Measurements from ENCODE around the gene SNTG2. TPM values are rescaled to one million over a fixed set of nuclear protein-coding genes. Genes with fewer than 3 reads are reported as not detected.

Gene SNTG2
- total RNA-seq, 2 donors from 2014 or later = 2.4 TPM; not detected in 1

DNA sequence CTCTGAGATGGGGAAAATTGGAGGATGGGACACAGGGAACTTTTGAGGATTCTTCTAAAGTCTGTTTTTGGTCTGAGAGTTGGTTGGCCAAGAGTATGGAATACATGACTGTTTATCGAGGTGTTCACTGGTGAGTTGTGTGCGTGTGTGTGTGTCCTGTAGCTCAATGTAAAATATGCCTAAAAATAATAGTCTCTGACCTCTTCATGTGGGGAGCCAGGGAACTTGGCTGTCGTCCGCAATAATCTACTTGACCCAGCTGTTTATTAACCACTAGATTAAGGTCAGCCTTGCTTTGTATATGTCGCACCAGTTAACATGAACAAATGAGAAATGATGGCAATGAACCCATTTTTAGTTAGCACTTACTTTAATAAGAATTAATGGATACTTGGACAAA is 285.2 kb downstream of the SNTG2 start:
- no peak for DNase-seq (ENCODE audit: low spot score)
- Histone ChIP-seq H3K4me3 (no peak overlapping the region), H3K4me1 (no peaks in the 10 kb centered on the region), H3K36me3 (no peaks in the 10 kb centered on the region), H3K9me3 (no peaks in the 10 kb centered on the region), H3K27ac (no peak overlapping the region), H3K27me3 (no peaks in the 10 kb centered on the region)
- TF ChIP-seq, protein P1, sequence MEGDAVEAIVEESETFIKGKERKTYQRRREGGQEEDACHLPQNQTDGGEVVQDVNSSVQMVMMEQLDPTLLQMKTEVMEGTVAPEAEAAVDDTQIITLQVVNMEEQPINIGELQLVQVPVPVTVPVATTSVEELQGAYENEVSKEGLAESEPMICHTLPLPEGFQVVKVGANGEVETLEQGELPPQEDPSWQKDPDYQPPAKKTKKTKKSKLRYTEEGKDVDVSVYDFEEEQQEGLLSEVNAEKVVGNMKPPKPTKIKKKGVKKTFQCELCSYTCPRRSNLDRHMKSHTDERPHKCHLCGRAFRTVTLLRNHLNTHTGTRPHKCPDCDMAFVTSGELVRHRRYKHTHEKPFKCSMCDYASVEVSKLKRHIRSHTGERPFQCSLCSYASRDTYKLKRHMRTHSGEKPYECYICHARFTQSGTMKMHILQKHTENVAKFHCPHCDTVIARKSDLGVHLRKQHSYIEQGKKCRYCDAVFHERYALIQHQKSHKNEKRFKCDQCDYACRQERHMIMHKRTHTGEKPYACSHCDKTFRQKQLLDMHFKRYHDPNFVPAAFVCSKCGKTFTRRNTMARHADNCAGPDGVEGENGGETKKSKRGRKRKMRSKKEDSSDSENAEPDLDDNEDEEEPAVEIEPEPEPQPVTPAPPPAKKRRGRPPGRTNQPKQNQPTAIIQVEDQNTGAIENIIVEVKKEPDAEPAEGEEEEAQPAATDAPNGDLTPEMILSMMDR (IDR thresholded peaks at IDR 0.05) = no peak

DNA sequence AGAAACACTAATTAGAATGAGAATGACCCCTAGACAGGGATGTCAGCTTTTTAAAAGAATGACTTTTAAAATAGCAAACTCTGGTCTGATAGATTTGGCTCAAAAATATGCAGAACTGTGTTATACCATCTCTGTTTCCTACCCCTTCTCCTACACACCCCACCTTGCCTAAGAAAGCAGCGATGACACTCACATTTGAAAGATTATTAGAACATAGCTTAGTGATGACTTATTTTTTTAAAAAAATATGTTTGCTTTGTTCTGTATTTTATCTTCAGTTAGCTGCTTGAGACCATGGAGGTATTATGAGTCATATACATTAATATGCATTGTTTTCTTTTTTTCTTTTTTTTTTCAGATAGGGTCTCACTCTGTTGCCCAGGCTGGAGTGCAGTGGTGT is 286.0 kb downstream of the SNTG2 start:
- Histone ChIP-seq H3K9me3 (no peaks in the 10 kb centered on the region), H3K36me3 (no peaks in the 10 kb centered on the region), H3K27me3 (no peaks in the 10 kb centered on the region), H3K4me1 (no peaks in the 10 kb centered on the region), H3K27ac (no peak overlapping the region), H3K4me3 (no peak overlapping the region)
- no peak for DNase-seq (ENCODE audit: low spot score)
- TF ChIP-seq, protein P1 (IDR thresholded peaks at IDR 0.05) = no peak

DNA sequence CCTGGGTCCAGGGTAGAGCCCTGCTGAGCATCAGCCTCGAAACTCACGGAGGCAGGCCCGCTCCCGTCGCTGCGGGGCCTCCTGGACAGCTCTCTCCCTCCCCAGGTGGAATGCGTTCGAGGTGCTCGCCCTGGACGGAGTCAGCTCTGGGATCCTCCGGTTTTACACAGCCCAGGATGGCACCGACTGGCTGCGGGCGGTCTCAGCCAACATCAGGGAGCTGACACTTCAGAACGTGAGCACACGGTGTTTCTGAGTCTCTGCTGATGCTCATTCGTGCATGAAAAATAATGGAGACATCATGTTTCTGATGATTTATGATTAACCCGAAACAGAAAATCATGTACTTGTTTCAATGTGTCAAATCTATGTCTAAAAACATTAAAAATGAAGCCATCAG is 287.1 kb downstream of the SNTG2 start:
- Histone ChIP-seq H3K4me3 (no peak overlapping the region), H3K36me3 (no peaks in the 10 kb centered on the region), H3K4me1 (no peaks in the 10 kb centered on the region), H3K27me3 (no peaks in the 10 kb centered on the region), H3K27ac (no peak overlapping the region), H3K9me3 (no peaks in the 10 kb centered on the region)
- DNase-seq (ENCODE audit: low spot score) = no peak
- TF ChIP-seq, protein P1 (IDR thresholded peaks at IDR 0.05) = no peak

DNA sequence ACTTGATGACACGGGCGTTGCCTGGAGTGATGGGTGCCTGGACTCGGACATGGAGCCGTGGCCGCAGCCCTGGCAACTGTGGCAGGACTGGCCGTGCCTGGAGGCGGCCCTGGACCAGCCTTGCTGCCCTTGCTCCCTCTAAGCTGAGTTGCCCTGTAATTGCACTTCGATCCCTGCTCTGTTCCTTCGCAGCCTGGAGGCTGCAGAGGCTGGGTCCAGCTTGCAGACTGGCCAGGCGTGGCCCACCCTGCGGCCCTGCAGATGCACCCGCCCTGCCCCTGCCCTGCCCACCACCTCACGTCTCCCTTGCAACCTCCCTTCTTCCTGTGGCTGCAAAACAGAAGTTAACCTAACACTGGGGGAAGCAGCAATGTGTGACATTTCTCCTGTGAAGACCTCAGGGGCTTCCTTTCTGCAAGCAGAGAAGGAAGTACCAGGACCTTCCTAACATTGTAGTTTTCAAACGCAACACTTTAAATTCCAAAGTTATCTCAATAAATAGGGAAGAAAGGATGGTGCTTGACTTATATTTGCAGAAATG is 288.0 kb downstream of the SNTG2 start:
- DNase-seq (ENCODE audit: low spot score) = no peak
- no peaks in the 10 kb centered on the region for H3K4me1 ChIP-seq
- H3K9me3 ChIP-seq = no peaks in the 10 kb centered on the region
- no peak overlapping the region for H3K27ac ChIP-seq
- H3K27me3 ChIP-seq = no peaks in the 10 kb centered on the region
- TF ChIP-seq, protein P1 (IDR thresholded peaks at IDR 0.05) = no peak
- no peaks in the 10 kb centered on the region for H3K36me3 ChIP-seq
- H3K4me3 ChIP-seq = no peak overlapping the region

DNA sequence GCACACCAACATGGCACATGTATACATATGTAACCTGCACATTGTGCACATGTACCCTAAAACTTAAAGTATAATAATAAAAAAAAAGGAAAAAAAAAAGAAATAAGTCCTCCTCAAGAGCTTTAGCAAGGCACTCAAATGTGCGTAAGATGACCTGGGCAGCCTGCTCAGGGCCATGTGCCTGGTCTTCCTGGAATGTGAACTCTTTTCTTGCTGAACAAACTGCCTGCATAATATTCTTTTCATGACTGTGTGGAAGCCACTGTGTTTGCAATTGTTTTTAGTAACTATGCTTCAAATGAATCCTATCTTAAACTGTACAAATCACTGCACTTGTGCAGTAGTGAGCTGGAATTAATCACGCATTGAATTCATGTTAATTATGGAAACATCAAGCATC is 294.5 kb downstream of the SNTG2 start:
- H3K4me3 ChIP-seq = no peak overlapping the region
- H3K27me3 ChIP-seq = no peaks in the 10 kb centered on the region
- H3K9me3 ChIP-seq = no peaks in the 10 kb centered on the region
- TF ChIP-seq, protein P1 (IDR thresholded peaks at IDR 0.05) = no peak
- H3K36me3 ChIP-seq = no peaks in the 10 kb centered on the region
- H3K4me1 ChIP-seq = no peaks in the 10 kb centered on the region
- no peak overlapping the region for H3K27ac ChIP-seq
- DNase-seq (ENCODE audit: low spot score) = no peak

DNA sequence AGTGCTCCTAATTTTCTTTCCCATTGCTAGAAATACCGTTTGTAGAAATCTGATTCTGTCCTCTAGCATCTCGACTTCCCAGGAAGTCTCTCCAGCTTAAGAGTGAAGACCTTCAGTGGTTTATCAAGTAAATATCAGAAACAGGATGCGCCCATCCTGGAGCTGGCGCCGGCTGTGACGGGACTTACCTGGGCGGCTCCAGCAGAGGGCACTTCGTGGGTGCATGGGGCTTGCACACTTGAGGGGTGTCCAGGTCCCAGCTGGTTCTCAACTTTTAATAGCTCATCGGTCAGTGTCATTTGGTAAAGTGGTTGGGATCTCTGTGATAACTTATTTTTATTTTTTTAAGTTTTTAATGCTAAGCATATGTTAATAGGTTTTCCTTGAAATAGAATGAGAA is 295.6 kb downstream of the SNTG2 start:
- Histone ChIP-seq H3K4me3 (no peak overlapping the region), H3K4me1 (no peaks in the 10 kb centered on the region), H3K27me3 (no peaks in the 10 kb centered on the region), H3K9me3 (no peaks in the 10 kb centered on the region), H3K27ac (no peak overlapping the region), H3K36me3 (no peaks in the 10 kb centered on the region)
- no peak for DNase-seq (ENCODE audit: low spot score)
- TF ChIP-seq, protein P1 (IDR thresholded peaks at IDR 0.05) = no peak
